Spleen (tissue), 11 donors: ENCODE data around the gene PRR30. TPM values are rescaled to one million over a fixed set of nuclear protein-coding genes. Genes with fewer than 3 reads are reported as not detected.

ENCODE experiments used
- DNase-seq: peaks from one replicate; pipeline ENCODE4 v3.0.0-alpha.2; 2020
- H3K27ac ChIP-seq, 8 donors: fragments of 200-600 bp; sonication (generic) in 7 of 8; 1 replicate in 4 of 8; 2 replicates in 4 of 8; pipeline versions ENCODE4 v1.5.0 to v1.8.0; 2016 to 2021; ENCODE audit warnings: inconsistent platforms in 4 of 8, mild to moderate bottlenecking in 4 of 8, moderate library complexity in 1 of 8
- H3K27me3 ChIP-seq, 7 donors: fragments of 200-600 bp; sonication (generic) in 6 of 7; replicated peaks in 1 of 7; 1 replicate in 4 of 7; 2 replicates in 3 of 7; pipeline versions ENCODE4 v1.5.0 to v1.8.0; 2016 to 2021; ENCODE audit warnings: inconsistent platforms in 3 of 7, mild to moderate bottlenecking in 1 of 7
- H3K36me3 ChIP-seq, 6 donors: fragments of 200-600 bp; sonication (generic) in 5 of 6; 1 replicate in 4 of 6; 2 replicates in 2 of 6; pipeline versions ENCODE4 v1.5.0 to v1.8.0; 2016 to 2021; ENCODE audit warnings: inconsistent platforms in 2 of 6
- H3K4me1 ChIP-seq, 6 donors: fragments of 200-600 bp; sonication (generic) in 5 of 6; 1 replicate in 3 of 6; 2 replicates in 3 of 6; pipeline versions ENCODE4 v1.5.0 to v1.8.0; 2016 to 2021; ENCODE audit warnings: inconsistent platforms in 3 of 6
- H3K4me3 ChIP-seq, 8 donors: fragments of 200-600 bp; sonication (generic) in 7 of 8; 1 replicate in 4 of 8; 2 replicates in 4 of 8; pipeline versions ENCODE4 v1.5.0 to v1.8.0; 2016 to 2021; ENCODE audit warnings: inconsistent platforms in 4 of 8, mild to moderate bottlenecking in 4 of 8, moderate library complexity in 2 of 8
- H3K9me3 ChIP-seq, 8 donors: fragments of 200-600 bp; sonication (generic) in 7 of 8; 1 replicate in 4 of 8; 2 replicates in 4 of 8; pipeline versions ENCODE4 v1.5.0 to v1.8.0; 2016 to 2021; ENCODE audit warnings: inconsistent platforms in 4 of 8
- CTCF ChIP-seq, 11 experiments: fragments of 200-600 bp in 7 of 11; fragments of 450-650 bp in 4 of 11; sonication (generic) in 4 of 11; IDR thresholded peaks in 8 of 11; conservative IDR thresholded peaks in 3 of 11; 1 replicate in 7 of 11; 2 replicates in 4 of 11; pipeline versions ENCODE4 v1.4.0 to v1.8.0; 2016 to 2021; ENCODE audit warnings: antibody characterized with exemption in 11 of 11, inconsistent platforms in 4 of 11, mild to moderate bottlenecking in 1 of 11
- POLR2A ChIP-seq, 3 donors: fragments of 450-650 bp; IDR thresholded peaks; one replicate each; pipeline ENCODE4 v1.5.1; 2017; ENCODE audit warnings: antibody characterized with exemption in 3 of 3, mild to moderate bottlenecking in 1 of 3
- POLR2AphosphoS5 ChIP-seq, 3 donors: sonication (generic); formaldehyde crosslinking; IDR thresholded peaks; one replicate each; pipeline ENCODE4 v1.5.1; 2017; ENCODE audit warnings: antibody characterized with exemption in 3 of 3
- WGBS, 5 donors: extraction: QIAGEN DNeasy Blood & Tissue Kit in 3 of 5; methylation state at CpG; one replicate each; pipeline versions ENCODE4 v1.1.5 to v1.1.7; 2013 to 2018; 5-methylcytosine and 5-hydroxymethylcytosine counted together
- intact Hi-C: fragments of 100-400 bp; cut with DNase I; formaldehyde crosslinking; loops from one replicate; pipeline ENCODE4 v1.15.0; 2023; ENCODE audit warnings: low total_unique reads
- polyA plus RNA-seq, 3 donors: library from polyadenylated mRNA; stranded (reverse); fragments of 200-250 nt; gene quantifications; one replicate each; pipeline ENCODE4 v1.2.1, GENCODE V29; 2013
- total RNA-seq, 7 donors: library from RNA; depleted of rRNA in 3 of 7; stranded (reverse); fragments of >200 nt in 3 of 7; fragmentation: NEBNext Ultra II Directional in 4 of 7; extraction: Animal tissue kit (Norgen Biotek cat#: 25700) in 4 of 7; gene quantifications; one replicate each; pipeline versions ENCODE4 v1.1.0 to v1.2.1, GENCODE V29; 2016 to 2021
- donor health status: healthy with polysubstance abuse.
- donor health status: DM: no; HTN: no; CAD: no; lungs with moderate emphysema.
- donor health status: DM: no; HTN: no; CAD: no.
- donor health status: Bipolar disorder and iron deficiency.
- donor health status: healthy.
- donor health status: DM: no; HTN: no; CAD: no.
- donor health status: DM: yes; HTN: yes; CAD: no.

Gene PRR30
- total and polyA plus RNA-seq, 10 donors, result not detected

GRCh38 chr2:27164960-27165763 lies 26.0 kb upstream of the PRR30 start:
- peaks cover 0 to 7% (median 0%) of the 10 kb centered on the region in 7 donors for H3K27me3 ChIP-seq
- WGBS, 5 donors, result 82 to 90% (median 84%) methylated on average over 8 of the region's 8 CpGs
- no peak for TF ChIP-seq CTCF (IDR thresholded peaks at IDR 0.05 in 8 of 11, conservative IDR thresholded peaks at IDR 0.05 in 3 of 11)
- no peak for TF ChIP-seq POLR2A (IDR thresholded peaks at IDR 0.05)
- TF ChIP-seq POLR2AphosphoS5 (IDR thresholded peaks at IDR 0.05), result no peak
- DNase-seq, result no peak
- peak overlapping the region in 3 of 8 donors; percentile 43 to 67 (median 58) for H3K27ac ChIP-seq
- no peaks in the 10 kb centered on the region for H3K36me3 ChIP-seq
- intact Hi-C loops, result no loop called here
- H3K4me3 ChIP-seq, result no peak overlapping the region
- peaks cover 0 to 10% (median 7%) of the 10 kb centered on the region in 6 donors for H3K4me1 ChIP-seq
- H3K9me3 ChIP-seq, result no peaks in the 10 kb centered on the region

DNA sequence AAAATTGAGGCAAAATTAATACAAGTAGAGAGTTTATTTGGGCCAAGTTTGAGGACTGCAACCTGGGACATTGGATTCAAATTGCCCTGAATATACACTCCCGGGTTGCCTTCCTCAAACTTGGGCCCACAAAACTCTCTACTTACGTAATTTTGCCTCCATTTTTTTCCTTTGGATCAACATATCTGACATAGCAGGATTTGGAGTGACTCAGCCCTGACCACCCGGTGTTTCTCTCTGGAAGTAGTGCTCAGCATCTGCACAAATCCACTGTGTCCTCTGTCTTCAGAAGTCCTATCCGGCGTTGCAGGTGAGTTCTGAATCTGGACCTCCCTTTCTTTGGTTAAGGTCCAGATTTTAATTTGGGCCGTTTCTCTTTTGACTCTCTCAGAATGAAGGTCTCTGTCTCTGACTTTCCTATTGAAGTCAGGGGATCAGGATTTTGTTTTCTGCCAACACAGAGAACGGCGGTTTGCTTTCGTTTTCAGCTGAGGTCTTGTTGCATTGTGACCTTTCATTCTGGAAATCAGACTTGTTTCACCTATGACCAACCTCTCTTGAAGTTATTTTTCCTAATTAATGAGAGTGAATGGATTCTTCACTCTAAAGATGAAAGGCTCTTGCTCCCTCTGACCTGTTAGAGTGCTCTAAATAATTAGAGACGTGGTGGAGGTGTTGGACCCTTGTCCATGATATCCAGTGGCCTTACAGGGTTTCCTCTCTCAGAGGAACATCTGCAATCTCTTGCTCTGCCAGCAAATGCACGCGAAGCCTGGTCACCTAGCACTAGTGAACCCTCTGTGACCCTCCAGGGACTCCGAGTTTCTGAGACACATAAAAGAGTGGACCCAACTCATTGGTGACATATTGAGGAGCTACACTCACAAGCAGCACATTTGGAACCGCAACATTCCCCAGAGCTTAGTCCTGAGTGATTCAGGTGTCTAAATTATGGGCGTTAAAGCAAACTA lies 23.2 kb upstream of the PRR30 start:
- no peaks in the 10 kb centered on the region for H3K4me1 ChIP-seq
- DNase-seq, result no peak
- H3K9me3 ChIP-seq, result no peaks in the 10 kb centered on the region
- WGBS, 5 donors, result 78 to 91% (median 84%) methylated on average over 15 of the region's 15 CpGs
- H3K4me3 ChIP-seq, result no peak overlapping the region
- intact Hi-C loops, result no loop called here
- H3K36me3 ChIP-seq, result no peaks in the 10 kb centered on the region
- no peaks in the 10 kb centered on the region for H3K27me3 ChIP-seq
- peak overlapping the region in 1 of 8 donors; percentile 34 for H3K27ac ChIP-seq
- no peak for TF ChIP-seq POLR2A (IDR thresholded peaks at IDR 0.05)
- no peak for TF ChIP-seq POLR2AphosphoS5 (IDR thresholded peaks at IDR 0.05)
- no peak for TF ChIP-seq CTCF (IDR thresholded peaks at IDR 0.05 in 8 of 11, conservative IDR thresholded peaks at IDR 0.05 in 3 of 11)

DNA sequence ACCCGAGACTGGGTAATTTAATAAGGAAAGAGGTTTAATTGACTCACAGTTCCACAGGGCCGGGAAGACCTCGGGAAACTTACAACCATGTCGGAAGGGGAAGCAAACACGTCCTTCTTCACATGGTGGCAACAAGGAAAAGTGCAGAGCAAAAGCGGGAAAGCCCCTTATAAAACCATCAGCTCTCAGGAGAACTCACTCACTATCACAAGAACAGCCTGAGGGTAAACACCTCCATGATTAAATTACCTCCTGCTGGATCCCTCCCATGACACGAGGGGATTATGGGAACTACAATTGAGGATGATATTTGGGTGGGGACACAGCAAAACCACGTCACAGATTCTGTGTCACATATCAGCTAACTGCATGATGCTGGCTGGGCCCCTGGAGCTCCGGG lies 21.0 kb upstream of the PRR30 start:
- no peak for DNase-seq
- Histone ChIP-seq H3K27ac (no peak overlapping the region), H3K9me3 (no peaks in the 10 kb centered on the region), H3K4me1 (no peaks in the 10 kb centered on the region), H3K36me3 (no peaks in the 10 kb centered on the region), H3K4me3 (no peak overlapping the region), H3K27me3 (no peaks in the 10 kb centered on the region)
- WGBS, 5 donors, result 82 to 90% (median 87%) methylated on average over 9 of the region's 9 CpGs
- intact Hi-C loops, result no loop called here
- no peak for TF ChIP-seq POLR2AphosphoS5 (IDR thresholded peaks at IDR 0.05)
- no peak for TF ChIP-seq POLR2A (IDR thresholded peaks at IDR 0.05)
- no peak for TF ChIP-seq CTCF (IDR thresholded peaks at IDR 0.05 in 8 of 11, conservative IDR thresholded peaks at IDR 0.05 in 3 of 11)

GRCh38 chr2:27159271-27159670 lies 20.1 kb upstream of the PRR30 start:
- 74 to 86% (median 79%) methylated on average over 3 to 6 of the region's 6 CpGs for whole genome bisulfite sequencing, 5 donors
- TF ChIP-seq CTCF (IDR thresholded peaks at IDR 0.05 in 8 of 11, conservative IDR thresholded peaks at IDR 0.05 in 3 of 11) (no peak), POLR2AphosphoS5 (IDR thresholded peaks at IDR 0.05) (no peak), POLR2A (IDR thresholded peaks at IDR 0.05) (no peak)
- Histone ChIP-seq H3K4me1 (no peaks in the 10 kb centered on the region), H3K27me3 (no peaks in the 10 kb centered on the region), H3K27ac (no peak overlapping the region), H3K9me3 (no peaks in the 10 kb centered on the region), H3K4me3 (no peak overlapping the region), H3K36me3 (no peaks in the 10 kb centered on the region)
- intact Hi-C loops, result no loop called here
- DNase-seq, result no peak
